PFSK-1 (cell line): ENCODE measurements around the gene TENT4B.

Experiments
- POLR2AphosphoS5 ChIP-seq: IDR thresholded peaks from 2 replicates; pipeline ENCODE4 v1.6.1; 2012; ENCODE audit warnings: low read depth, mild to moderate bottlenecking, control low read depth, low read length, moderate library complexity
- REST ChIP-seq, 2 experiments: IDR thresholded peaks; 2 replicates each; pipeline versions ENCODE4 v1.6.1 to v1.8.0; 2011 to 2012; ENCODE audit warnings: low read depth in 2 of 2, low read length in 2 of 2, control low read depth in 1 of 2, inconsistent platforms in 1 of 2, mild to moderate bottlenecking in 1 of 2, moderate library complexity in 1 of 2; ENCODE audit not compliant: insufficient read depth in 1 of 2
- SIN3A ChIP-seq: IDR thresholded peaks from 2 replicates; pipeline ENCODE4 v1.6.1; 2012; ENCODE audit warnings: mild to moderate bottlenecking, low read length, moderate library complexity, borderline replicate concordance; ENCODE audit not compliant: insufficient read depth
- TAF1 ChIP-seq: IDR thresholded peaks from 2 replicates; pipeline ENCODE4 v1.6.1; 2012; ENCODE audit warnings: low read length, control low read depth, borderline replicate concordance; ENCODE audit not compliant: insufficient read depth

GRCh38 chr16:50178491-50178941 lies 25.4 kb downstream of the TENT4B start:
- TF ChIP-seq SIN3A, result no peak
- no peak for TF ChIP-seq POLR2AphosphoS5
- TF ChIP-seq TAF1, result no peak
- TF ChIP-seq REST (IDR thresholded peaks at IDR 0.05; ENCODE audit: insufficient read depth in 1 of 2, low read depth in 2 of 2, low read length in 2 of 2), result no peak
